ENCODE data around the gene MFAP3.

- TF ChIP-seq YY1 (IDR thresholded peaks at IDR 0.05; ENCODE audit: insufficient read depth, insufficient read length) (no peak), ZNF274 (IDR thresholded peaks at IDR 0.05; ENCODE audit: low read depth, low read length) (no peak)
Observed at GRCh38 chr5:154049636-154050035, 10.9 kb downstream of the MFAP3 start.
